HepG2 (cell line): Measurements from ENCODE around the gene RLN3. TPM values are rescaled to one million over a fixed set of nuclear protein-coding genes. Genes with fewer than 3 reads are reported as not detected.
A peak's percentile ranks its signal among the peaks of the same experiment; 100 is the strongest.

Experiments
- ARNT2 ChIP-seq: sonication (generic); formaldehyde crosslinking; IDR thresholded peaks from 2 replicates; pipeline ENCODE4 v1.8.0; 2022; ENCODE audit warnings: mild to moderate bottlenecking, low read depth, missing genetic modification reagents, moderate library complexity
- CREB3 ChIP-seq: sonication (generic); formaldehyde crosslinking; IDR thresholded peaks from 2 replicates; pipeline ENCODE4 v1.5.0; 2020; ENCODE audit warnings: missing genetic modification reagents
- DMAP1 ChIP-seq: IDR thresholded peaks from 2 replicates; pipeline ENCODE4 v1.6.1; 2016
- EZH2 ChIP-seq: conservative IDR thresholded peaks from 2 replicates; pipeline ENCODE4 v1.6.1; 2012; ENCODE audit warnings: mild to moderate bottlenecking, low read depth, low read length, moderate library complexity
- GPN1 ChIP-seq: sonication (generic); formaldehyde crosslinking; IDR thresholded peaks from 2 replicates; pipeline ENCODE4 v1.5.1; 2020; ENCODE audit warnings: missing genetic modification reagents, borderline replicate concordance
- GZF1 ChIP-seq: sonication (generic); formaldehyde crosslinking; IDR thresholded peaks from 2 replicates; pipeline ENCODE4 v1.5.1; 2020; ENCODE audit warnings: mild to moderate bottlenecking, missing genetic modification reagents
- NAIF1 ChIP-seq: sonication (generic); formaldehyde crosslinking; IDR thresholded peaks from 2 replicates; pipeline ENCODE4 v1.5.0; 2020; ENCODE audit warnings: mild to moderate bottlenecking, missing genetic modification reagents, borderline replicate concordance
- NFE2 ChIP-seq: sonication (generic); formaldehyde crosslinking; IDR thresholded peaks from 2 replicates; pipeline ENCODE4 v1.4.0; 2020; ENCODE audit warnings: missing genetic modification reagents
- PATZ1 ChIP-seq: sonication (generic); formaldehyde crosslinking; IDR thresholded peaks from 2 replicates; pipeline ENCODE4 v1.4.0; 2020; ENCODE audit warnings: missing genetic modification reagents
- RNF219 ChIP-seq: sonication (generic); formaldehyde crosslinking; IDR thresholded peaks from 2 replicates; pipeline ENCODE4 v1.5.0; 2020; ENCODE audit warnings: mild to moderate bottlenecking, missing genetic modification reagents
- SP4 ChIP-seq: sonication (generic); formaldehyde crosslinking; IDR thresholded peaks from 2 replicates; pipeline ENCODE4 v1.8.1; 2023; ENCODE audit warnings: mild to moderate bottlenecking, missing genetic modification reagents
- TP53 ChIP-seq: sonication (generic); formaldehyde crosslinking; conservative IDR thresholded peaks from 2 replicates; pipeline ENCODE4 v1.4.0; 2020; ENCODE audit warnings: missing genetic modification reagents
- YY1 ChIP-seq: IDR thresholded peaks from 2 replicates; pipeline ENCODE4 v1.6.1; 2011; ENCODE audit warnings: low read length, low read depth, moderate library complexity, mild to moderate bottlenecking; ENCODE audit not compliant: insufficient read depth, insufficient replicate concordance
- ZNF263 ChIP-seq: sonication (generic); formaldehyde crosslinking; IDR thresholded peaks from 2 replicates; pipeline ENCODE4 v1.4.0; 2020; ENCODE audit warnings: missing genetic modification reagents
- ZNF30 ChIP-seq: sonication (generic); formaldehyde crosslinking; IDR thresholded peaks from 2 replicates; pipeline ENCODE4 v1.5.0; 2020; ENCODE audit warnings: mild to moderate bottlenecking, missing genetic modification reagents
- ZNF326 ChIP-seq: sonication (generic); formaldehyde crosslinking; IDR thresholded peaks from 2 replicates; pipeline ENCODE4 v1.4.0; 2020; ENCODE audit warnings: missing genetic modification reagents, borderline replicate concordance
- ZNF597 ChIP-seq: sonication (generic); formaldehyde crosslinking; IDR thresholded peaks from 2 replicates; pipeline ENCODE4 v1.5.0; 2020; ENCODE audit warnings: missing genetic modification reagents
- ZNF75D ChIP-seq: sonication (generic); formaldehyde crosslinking; IDR thresholded peaks from 2 replicates; pipeline ENCODE4 v1.8.1; 2023; ENCODE audit warnings: missing genetic modification reagents, mild to moderate bottlenecking, borderline replicate concordance
- ZNF883 ChIP-seq: sonication (generic); formaldehyde crosslinking; IDR thresholded peaks from 2 replicates; pipeline ENCODE4 v1.5.1; 2020; ENCODE audit warnings: mild to moderate bottlenecking, missing genetic modification reagents; ENCODE audit errors: not compliant biosample characterization
- polyA plus RNA-seq, 8 experiments: library from polyadenylated mRNA; depleted of rRNA in 3 of 8; stranded (reverse) in 7 of 8; unstranded in 1 of 8; fragments of >200 nt; fragmentation: Illumina TruSeq in 4 of 8; extraction: Trizol in 4 of 8; gene quantifications; 2 replicates each; pipeline versions ENCODE4 v1.2.1 to v1.2.3, GENCODE V29; 2011 to 2016; ENCODE audit warnings: low read depth in 4 of 8, missing spikeins in 1 of 8, mixed read lengths in 1 of 8; ENCODE audit not compliant: insufficient read depth in 1 of 8
- total RNA-seq, 5 experiments: library from RNA; depleted of rRNA; stranded (reverse); fragments of >200 nt; fragmentation: Illumina TruSeq; extraction: Trizol; gene quantifications; 2 replicates each; pipeline ENCODE4 v1.2.3, GENCODE V29; 2016; ENCODE audit warnings: low read depth in 1 of 5
- TF ChIP-seq, protein P1 (sequence below): sonication (generic); formaldehyde crosslinking; IDR thresholded peaks from 2 replicates; pipeline ENCODE4 v1.5.0; 2020; ENCODE audit warnings: mild to moderate bottlenecking, missing genetic modification reagents

Gene RLN3
- total and polyA plus RNA-seq, 2 of the 13 experiments (the other 11 are each of a cell fraction or from before 2014, with no cell fraction given), result not detected

GRCh38 chr19:14073925-14074838 lies 46.2 kb downstream of the RLN3 start (continued):
- TF ChIP-seq ZNF326 (CRISPR knock-in tag) (no peak), NAIF1 (CRISPR knock-in tag) (0 out of 2 replicates have a peak, but pooled peaks have one; percentile 51), EZH2 (no peak), SP4 (CRISPR knock-in tag) (0 out of 2 replicates have a peak, but pooled peaks have one; percentile 28), ZNF75D (CRISPR knock-in tag) (no peak), YY1 (peak; percentile 2), PATZ1 (CRISPR knock-in tag) (peak; percentile 90), CREB3 (CRISPR knock-in tag) (no peak), GZF1 (CRISPR knock-in tag) (no peak), TP53 (CRISPR knock-in tag) (no peak), ZNF883 (CRISPR knock-in tag) (no peak), RNF219 (CRISPR knock-in tag) (no peak), ZNF30 (CRISPR knock-in tag) (no peak), ARNT2 (no peak), ZNF263 (CRISPR knock-in tag) (peak; percentile 38; the same call in 1 of the 2 replicates), ZNF597 (CRISPR knock-in tag) (no peak), NFE2 (CRISPR knock-in tag) (no peak), DMAP1 (peak; percentile 37; the same call in 1 of the 2 replicates), GPN1 (CRISPR knock-in tag) (no peak)
- TF ChIP-seq, protein P1, sequence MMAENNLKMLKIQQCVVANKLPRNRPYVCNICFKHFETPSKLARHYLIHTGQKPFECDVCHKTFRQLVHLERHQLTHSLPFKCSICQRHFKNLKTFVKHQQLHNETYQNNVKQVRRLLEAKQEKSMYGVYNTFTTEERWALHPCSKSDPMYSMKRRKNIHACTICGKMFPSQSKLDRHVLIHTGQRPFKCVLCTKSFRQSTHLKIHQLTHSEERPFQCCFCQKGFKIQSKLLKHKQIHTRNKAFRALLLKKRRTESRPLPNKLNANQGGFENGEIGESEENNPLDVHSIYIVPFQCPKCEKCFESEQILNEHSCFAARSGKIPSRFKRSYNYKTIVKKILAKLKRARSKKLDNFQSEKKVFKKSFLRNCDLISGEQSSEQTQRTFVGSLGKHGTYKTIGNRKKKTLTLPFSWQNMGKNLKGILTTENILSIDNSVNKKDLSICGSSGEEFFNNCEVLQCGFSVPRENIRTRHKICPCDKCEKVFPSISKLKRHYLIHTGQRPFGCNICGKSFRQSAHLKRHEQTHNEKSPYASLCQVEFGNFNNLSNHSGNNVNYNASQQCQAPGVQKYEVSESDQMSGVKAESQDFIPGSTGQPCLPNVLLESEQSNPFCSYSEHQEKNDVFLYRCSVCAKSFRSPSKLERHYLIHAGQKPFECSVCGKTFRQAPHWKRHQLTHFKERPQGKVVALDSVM, result no peak
